ENCODE measurements around the gene ENPP1.

The ENPP1 gene

DNA sequence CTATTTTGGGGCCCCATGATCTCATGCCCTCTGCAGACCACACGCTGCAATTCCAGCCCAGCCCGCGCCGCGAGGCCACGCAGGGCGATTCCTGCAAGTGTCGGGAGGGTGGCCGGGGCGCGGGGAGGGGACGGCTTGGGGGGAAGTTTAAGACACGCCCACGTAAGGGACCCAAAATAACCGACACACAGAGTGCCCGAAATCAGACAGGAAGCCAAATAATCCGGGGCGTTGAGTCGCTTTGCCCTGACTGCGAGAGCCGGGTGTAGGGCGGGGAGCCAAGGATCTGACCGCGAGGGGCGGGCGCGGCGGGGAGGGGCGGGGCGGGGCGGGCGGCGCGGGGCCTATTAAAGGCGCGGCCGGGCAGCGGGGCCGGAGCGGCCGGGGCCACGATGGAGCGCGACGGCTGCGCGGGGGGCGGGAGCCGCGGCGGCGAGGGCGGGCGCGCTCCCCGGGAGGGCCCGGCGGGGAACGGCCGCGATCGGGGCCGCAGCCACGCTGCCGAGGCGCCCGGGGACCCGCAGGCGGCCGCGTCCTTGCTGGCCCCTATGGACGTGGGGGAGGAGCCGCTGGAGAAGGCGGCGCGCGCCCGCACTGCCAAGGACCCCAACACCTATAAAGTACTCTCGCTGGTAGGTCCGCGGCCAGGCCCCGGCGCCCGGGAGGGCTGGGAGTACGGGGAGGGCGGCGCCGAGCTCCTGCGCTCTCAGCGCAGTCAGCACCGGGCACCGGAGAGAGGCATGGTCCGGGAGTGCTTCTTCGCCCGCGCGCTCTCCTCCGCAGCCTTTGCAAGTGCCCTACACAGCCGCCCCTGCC, at the start of gene ENPP1:
Gene ENPP1 (plus strand): TSS at position 377 of the 816 bp plus-strand sequence. CDS start 16 bp downstream, at position 393.
- peak; percentile 79 for DNase-seq (ENCODE audit: low read depth, low spot score)

GRCh38 chr6:131758920-131759319, 48.9 kb upstream of the ENPP1 start:
- DNase-seq (ENCODE audit: low read depth, low spot score): peak; percentile 10

DNA sequence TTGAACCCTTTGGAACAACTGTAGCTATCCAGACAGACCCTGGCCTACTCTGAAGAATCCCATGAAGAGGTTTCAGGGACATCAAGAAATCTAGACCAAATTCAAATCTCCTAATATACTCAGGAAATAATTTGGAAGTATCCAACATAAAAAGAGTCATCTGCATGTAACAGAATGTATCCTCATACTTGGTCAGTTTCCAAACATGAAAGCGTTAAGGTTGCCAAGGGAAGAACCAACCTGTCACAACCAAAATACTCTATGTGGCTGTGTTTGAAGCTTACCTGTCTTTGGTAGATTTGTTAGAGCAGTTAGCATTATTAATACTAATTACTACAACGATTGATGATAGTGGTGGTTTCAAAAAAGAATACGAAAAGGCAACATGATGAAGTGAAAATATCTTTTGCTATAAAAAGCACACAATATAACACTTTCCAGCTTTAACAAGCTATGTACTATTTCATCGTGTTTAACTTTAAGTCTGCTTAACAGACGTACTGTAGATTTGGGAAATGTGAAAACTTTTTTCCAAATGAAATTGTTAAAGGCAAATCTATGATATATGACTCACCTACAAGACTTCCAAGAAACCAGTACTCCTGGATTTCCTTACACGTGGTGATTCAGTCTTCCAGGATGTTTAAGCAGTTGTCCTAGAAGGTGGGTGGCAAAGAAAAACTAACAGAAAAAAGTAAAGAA, 46.6 kb upstream of the ENPP1 start:
- DNase-seq (ENCODE audit: low read depth, low spot score): peak; percentile 29

DNA sequence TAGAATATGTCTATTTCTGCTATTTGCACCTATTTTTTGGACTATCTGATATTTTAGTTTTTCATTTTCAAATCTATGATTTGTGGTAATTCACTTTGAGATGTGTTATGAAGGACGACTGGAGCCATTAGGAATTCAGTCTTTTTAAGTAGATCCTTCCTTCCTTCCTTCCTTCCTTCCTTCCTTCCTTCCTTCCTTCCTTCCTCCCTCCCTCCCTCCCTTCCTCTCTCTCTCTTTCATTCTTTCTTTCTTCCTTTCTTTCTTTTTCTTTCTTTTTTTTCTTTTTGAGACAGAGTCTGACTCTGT, 46.1 kb upstream of the ENPP1 start:
- no peak for DNase-seq (ENCODE audit: low read depth, low spot score)

DNA sequence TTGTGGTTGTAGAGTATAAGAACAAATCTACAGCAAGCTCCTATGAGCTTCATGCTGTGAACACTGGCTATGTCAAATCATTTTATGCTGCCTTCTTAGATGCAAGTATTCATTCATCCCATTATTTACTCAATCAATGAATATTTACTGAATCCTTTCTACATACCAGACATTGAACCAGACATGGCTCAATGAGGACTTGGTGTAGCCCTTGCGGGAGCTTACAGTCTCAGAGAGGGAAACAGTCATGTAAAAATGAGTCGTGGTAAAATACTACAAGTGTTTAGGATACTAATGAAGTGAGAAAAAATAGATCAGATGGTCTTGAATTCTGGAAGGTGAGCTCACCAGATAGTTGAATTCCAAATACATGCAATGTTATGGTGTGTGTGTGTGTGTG, 44.8 kb upstream of the ENPP1 start:
- DNase-seq (ENCODE audit: low read depth, low spot score): peak; percentile 9

GRCh38 chr6:131763749-131764148, 44.1 kb upstream of the ENPP1 start:
- no peak for DNase-seq (ENCODE audit: low read depth, low spot score)

DNA sequence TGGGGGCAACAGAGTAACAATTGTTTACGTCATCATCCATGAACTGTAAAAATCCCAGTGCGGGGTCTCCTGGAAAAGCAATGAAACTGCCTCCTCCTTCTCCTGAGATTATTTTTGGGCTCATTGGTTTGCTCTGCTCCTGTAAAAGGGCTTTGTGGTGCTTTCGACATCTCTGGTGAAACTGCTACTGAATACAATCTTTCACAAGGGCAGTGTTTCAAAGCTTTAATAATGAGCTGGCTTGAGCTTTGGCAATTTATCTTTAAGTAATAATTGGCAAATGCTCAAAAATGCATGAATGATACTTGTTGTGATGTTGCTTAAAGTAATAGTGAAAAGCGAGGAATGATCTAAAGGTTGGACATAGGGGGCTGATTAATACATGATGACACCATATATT, 43.5 kb upstream of the ENPP1 start:
- no peak for DNase-seq (ENCODE audit: low read depth, low spot score)

- DNase-seq (ENCODE audit: low read depth, low spot score): peak; percentile 77
Observed at GRCh38 chr6:131765081-131765803, 42.6 kb upstream of the ENPP1 start.

GRCh38 chr6:131765804-131766135, 42.0 kb upstream of the ENPP1 start:
- no peak for DNase-seq (ENCODE audit: low read depth, low spot score)

GRCh38 chr6:131766631-131767030, 41.2 kb upstream of the ENPP1 start:
- no peak for DNase-seq (ENCODE audit: low read depth, low spot score)

DNA sequence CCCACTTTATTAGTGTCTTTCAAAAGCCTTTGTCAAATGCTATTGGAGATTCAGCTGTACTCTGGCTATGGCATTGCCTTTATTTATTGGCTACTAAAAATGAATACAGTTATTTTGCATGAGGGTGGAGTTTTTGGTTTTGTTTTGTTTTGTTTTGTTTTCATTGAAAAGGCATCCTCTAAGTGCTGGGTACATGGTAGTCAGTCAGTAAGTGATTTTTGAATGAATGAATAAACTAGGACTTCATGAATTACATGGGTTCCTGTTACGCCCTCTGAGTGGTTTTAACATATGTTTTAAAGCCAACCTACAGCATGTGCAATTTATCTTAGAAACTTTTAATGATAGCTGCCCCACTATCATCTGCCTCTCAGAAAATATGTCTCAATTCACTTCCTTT, 38.9 kb upstream of the ENPP1 start:
- DNase-seq (ENCODE audit: low read depth, low spot score): no peak

DNA sequence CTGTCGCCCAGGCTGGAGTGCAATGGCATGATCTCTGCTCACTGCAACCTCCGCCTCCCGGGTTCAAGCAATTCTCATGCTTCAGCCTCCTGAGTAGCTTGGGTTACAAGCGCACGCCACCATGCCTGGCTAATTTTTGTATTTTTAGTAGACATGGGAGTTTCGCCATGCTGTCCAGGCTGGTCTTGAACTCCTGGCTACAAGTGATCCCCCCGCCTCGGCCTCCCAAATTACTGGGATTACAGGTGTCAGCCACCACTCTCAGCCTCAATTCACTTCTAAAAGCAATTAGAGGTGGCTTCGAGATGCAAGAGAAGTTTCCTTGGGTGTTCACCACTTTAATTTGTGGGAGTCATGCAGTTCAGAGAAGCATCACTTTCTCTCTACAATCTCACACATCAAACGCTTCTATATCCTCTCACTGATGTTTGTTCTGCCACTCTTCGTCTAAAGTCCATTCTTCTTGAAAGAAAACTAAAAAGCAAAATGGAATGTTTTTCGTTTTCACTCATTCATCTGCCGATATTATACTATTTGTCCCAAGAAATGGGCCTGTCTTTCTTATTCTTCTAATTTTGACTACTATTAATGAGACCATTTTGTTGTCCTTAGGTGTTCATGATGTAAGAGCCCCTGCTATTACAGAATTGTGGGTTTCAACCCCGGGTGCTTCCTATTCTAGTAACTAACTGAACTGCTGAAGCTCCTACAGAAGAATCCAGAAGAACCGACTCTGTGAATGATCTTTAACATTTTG, 38.3 kb upstream of the ENPP1 start:
- DNase-seq (ENCODE audit: low read depth, low spot score): no peak

DNA sequence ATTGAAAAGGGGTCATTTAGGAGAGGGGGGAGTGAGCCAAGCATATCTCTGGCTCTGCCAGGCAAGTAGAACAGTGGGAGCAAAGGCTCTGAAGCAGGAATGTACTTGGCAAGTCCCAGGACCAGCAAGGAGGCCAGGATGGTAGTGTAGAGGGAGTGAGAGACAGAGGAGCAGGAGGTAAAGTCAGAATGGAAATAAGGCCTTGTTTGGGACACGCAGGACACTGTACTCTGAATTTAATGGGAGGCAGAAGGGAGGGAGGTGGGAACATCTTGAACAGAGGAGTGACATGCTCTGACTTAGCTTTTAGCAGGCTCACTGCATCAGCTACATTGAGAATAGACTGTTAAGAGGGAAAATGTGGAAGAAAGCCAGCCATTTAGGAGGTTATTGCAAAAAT, 37.0 kb upstream of the ENPP1 start:
- no peak for DNase-seq (ENCODE audit: low read depth, low spot score)

DNA sequence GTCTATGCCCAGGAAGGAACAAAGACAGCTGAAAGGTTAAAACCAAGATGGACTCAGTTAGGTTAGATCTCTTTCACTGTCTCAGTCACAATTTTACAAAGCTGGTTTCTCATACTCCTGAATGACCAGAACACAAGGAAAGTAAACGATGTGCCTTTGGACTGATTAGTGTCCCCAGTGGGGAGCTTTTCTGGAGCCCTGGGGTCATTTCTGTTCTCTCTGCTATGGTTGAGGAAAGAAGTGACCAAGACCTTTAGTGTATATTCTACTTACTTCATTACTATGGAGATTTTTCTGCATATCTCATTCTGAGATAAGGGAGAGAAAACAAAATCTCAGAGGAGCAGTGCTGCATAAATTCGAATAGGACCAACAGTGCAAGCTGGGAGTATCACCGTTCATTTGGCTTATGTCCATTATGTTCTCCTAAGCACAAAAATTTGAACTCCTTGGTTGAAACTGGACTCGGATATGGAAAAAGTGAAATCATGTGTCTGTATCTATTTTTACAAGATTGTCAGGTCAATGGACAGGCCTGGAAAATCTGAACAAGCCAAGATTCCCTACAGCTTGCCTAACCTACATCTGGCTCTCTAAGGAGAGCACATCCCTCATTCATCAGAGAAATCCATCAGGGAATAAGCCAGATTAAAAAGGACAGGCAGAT, 34.4 kb upstream of the ENPP1 start:
- DNase-seq (ENCODE audit: low read depth, low spot score): no peak

- no peak for DNase-seq (ENCODE audit: low read depth, low spot score)
Observed at GRCh38 chr6:131775886-131776285, 31.9 kb upstream of the ENPP1 start.

- no peak for DNase-seq (ENCODE audit: low read depth, low spot score)
Observed at GRCh38 chr6:131776985-131777384, 30.8 kb upstream of the ENPP1 start.

DNA sequence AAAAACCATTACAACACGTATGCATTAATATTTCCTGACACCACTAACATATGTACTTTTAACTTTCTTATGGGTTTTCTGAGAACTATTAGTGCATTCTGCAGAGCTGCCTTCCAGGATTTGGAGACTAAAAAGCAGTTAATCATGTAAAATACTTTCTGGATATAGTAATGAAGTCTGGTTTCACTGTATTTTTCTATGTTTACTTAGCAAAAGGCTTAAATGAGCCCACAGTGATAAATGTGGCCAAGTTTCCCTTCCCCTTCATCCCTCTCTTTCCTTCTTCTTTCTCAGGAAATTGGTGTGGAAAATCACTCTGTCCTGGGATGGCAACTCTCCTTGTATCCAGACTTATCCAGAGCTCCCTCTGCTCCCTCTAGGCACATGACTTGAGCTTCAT, 29.7 kb upstream of the ENPP1 start:
- peak; percentile 25 for DNase-seq (ENCODE audit: low read depth, low spot score)

DNA sequence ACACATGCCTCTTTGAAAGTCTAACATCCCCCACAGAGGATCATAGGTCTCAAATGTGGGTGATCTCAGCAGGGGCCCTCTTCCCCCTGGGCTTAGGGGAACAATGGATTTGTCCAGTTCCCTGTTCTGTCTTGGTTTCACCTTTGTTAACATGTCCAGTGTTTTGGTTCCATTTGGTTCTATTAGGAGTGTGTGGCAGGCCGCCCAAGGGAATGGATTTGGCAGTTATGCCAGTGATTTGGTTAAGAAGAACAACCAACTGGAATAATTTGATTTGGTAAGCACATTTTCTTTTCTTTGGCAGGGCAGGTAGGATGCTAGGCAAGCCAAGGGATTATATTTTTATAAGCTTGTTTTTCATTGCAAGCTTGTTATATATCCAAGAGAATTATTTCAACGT, 28.5 kb upstream of the ENPP1 start:
- DNase-seq (ENCODE audit: low read depth, low spot score): peak; percentile 78

GRCh38 chr6:131780600-131780999, 27.2 kb upstream of the ENPP1 start:
- no peak for DNase-seq (ENCODE audit: low read depth, low spot score)

- DNase-seq (ENCODE audit: low read depth, low spot score): no peak
Observed at GRCh38 chr6:131781687-131782086, 26.1 kb upstream of the ENPP1 start.

- DNase-seq (ENCODE audit: low read depth, low spot score): no peak
Observed at GRCh38 chr6:131782764-131783163, 25.1 kb upstream of the ENPP1 start.

DNA sequence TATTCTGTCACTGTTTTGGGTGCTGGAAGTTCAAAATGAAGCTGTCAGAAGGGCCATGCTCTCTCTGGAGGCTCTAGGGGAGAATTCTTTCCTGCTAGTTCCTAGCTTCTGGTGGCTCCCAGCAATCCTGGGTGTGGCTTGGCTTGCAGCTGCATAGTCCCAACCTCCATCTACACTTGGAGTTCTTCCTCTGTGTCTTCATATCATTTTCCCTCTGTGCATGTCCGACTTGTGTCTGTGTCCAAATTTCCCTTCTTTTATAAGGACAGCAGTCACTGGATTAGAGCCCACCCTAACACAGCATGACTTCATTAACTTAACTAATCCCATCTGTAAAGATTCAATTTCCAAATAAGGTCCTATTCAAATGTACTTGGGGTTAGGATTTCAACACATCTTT, 23.3 kb upstream of the ENPP1 start:
- no peak for DNase-seq (ENCODE audit: low read depth, low spot score)

Data from astrocyte of the hippocampus (primary cell).